WTC11 (cell line): ENCODE results near the gene ULK4. TPM values are rescaled to one million over a fixed set of nuclear protein-coding genes. Genes with fewer than 3 reads are reported as not detected.

ENCODE experiments used
- ATAC-seq: fragments of 200-7000 bp; cut with Tn5 transposase; 2 replicates; pipeline ENCODE4 v1.10.0; 2021; ENCODE audit warnings: mild to moderate bottlenecking, moderate library complexity
- CTCF ChIA-PET: fragments of 300-600 bp; sonication (Branson Sonifier 250); formaldehyde crosslinking; loops from one replicate; lab custom pipeline; 2021; ENCODE audit warnings: antibody characterized with exemption; lab: Charles Lee
- POLR2A ChIA-PET: fragments of 350-600 bp; sonication (Branson Sonifier 250); formaldehyde crosslinking; loops from one replicate; lab custom pipeline; 2021; ENCODE audit warnings: antibody characterized with exemption; lab: Charles Lee
- DNase-seq: peaks from one replicate; pipeline ENCODE4 v3.0.0; 2021; ENCODE audit warnings: low spot score
- H3K27ac Mint-ChIP-seq: 2 replicates; pipeline ENCODE4 v1.8.0; 2021; ENCODE audit warnings: mixed read lengths
- H3K27me3 Mint-ChIP-seq: 2 replicates; pipeline ENCODE4 v1.8.0; 2021; ENCODE audit warnings: low read depth, mild to moderate bottlenecking, moderate library complexity, mixed read lengths
- H3K36me3 Mint-ChIP-seq: 2 replicates; pipeline ENCODE4 v1.8.0; 2021; ENCODE audit warnings: mixed read lengths
- H3K4me1 Mint-ChIP-seq: 2 replicates; pipeline ENCODE4 v1.8.0; 2022; ENCODE audit warnings: mixed read lengths
- H3K4me3 Mint-ChIP-seq: 2 replicates; pipeline ENCODE4 v1.8.0; 2021; ENCODE audit warnings: mild to moderate bottlenecking, moderate library complexity, mixed read lengths
- H3K9me3 Mint-ChIP-seq: 2 replicates; pipeline ENCODE4 v1.8.0; 2021; ENCODE audit warnings: mixed read lengths
- ATF1 ChIP-seq: sonication (generic); formaldehyde crosslinking; IDR thresholded peaks from 2 replicates; pipeline ENCODE4 v1.8.1; 2023; ENCODE audit warnings: mild to moderate bottlenecking, moderate library complexity, missing genetic modification reagents
- CREB1 ChIP-seq: sonication (generic); formaldehyde crosslinking; IDR thresholded peaks from 2 replicates; pipeline ENCODE4 v1.8.0; 2023; ENCODE audit warnings: mild to moderate bottlenecking, missing genetic modification reagents
- CREM ChIP-seq: sonication (generic); formaldehyde crosslinking; IDR thresholded peaks from 2 replicates; pipeline ENCODE4 v1.8.1; 2022; ENCODE audit warnings: mild to moderate bottlenecking, missing genetic modification reagents, moderate library complexity
- GABPB1 ChIP-seq: sonication (generic); formaldehyde crosslinking; IDR thresholded peaks from 2 replicates; pipeline ENCODE4 v1.8.1; 2023; ENCODE audit warnings: mild to moderate bottlenecking, missing genetic modification reagents
- NFATC4 ChIP-seq: fragments of 250-450 bp; sonication (Bioruptor Pico); IDR thresholded peaks from 2 replicates; pipeline ENCODE4 v1.9.0; 2021; ENCODE audit warnings: mild to moderate bottlenecking
- NR1H2 ChIP-seq: sonication (generic); formaldehyde crosslinking; IDR thresholded peaks from 2 replicates; pipeline ENCODE4 v1.9.0; 2021; ENCODE audit warnings: mild to moderate bottlenecking, moderate library complexity, missing genetic modification reagents
- NR2C2 ChIP-seq: sonication (generic); formaldehyde crosslinking; IDR thresholded peaks from 2 replicates; pipeline ENCODE4 v1.8.0; 2022; ENCODE audit warnings: mild to moderate bottlenecking, missing genetic modification reagents
- RORB ChIP-seq: fragments of 250-450 bp; sonication (Bioruptor Pico); IDR thresholded peaks from 2 replicates; pipeline ENCODE4 v1.9.0; 2021; ENCODE audit warnings: mild to moderate bottlenecking
- ZNF219 ChIP-seq: sonication (generic); formaldehyde crosslinking; IDR thresholded peaks from 2 replicates; pipeline ENCODE4 v1.8.0; 2023; ENCODE audit warnings: missing genetic modification reagents, mild to moderate bottlenecking, borderline replicate concordance
- ZNF263 ChIP-seq: sonication (generic); formaldehyde crosslinking; IDR thresholded peaks from 2 replicates; pipeline ENCODE4 v1.8.1; 2022; ENCODE audit warnings: low read depth, mild to moderate bottlenecking, moderate library complexity, missing genetic modification reagents
- total RNA-seq: library from RNA; stranded (reverse); gene quantifications from 3 replicates; pipeline ENCODE4 v1.2.3, GENCODE V29; 2021
- TF ChIP-seq, protein P1 (sequence below): sonication (generic); formaldehyde crosslinking; conservative IDR thresholded peaks from 2 replicates; pipeline ENCODE4 v1.8.1; 2023; ENCODE audit warnings: mild to moderate bottlenecking, low read depth, missing genetic modification reagents, moderate library complexity
- TF ChIP-seq, protein P2 (sequence below): sonication (generic); formaldehyde crosslinking; IDR thresholded peaks from 2 replicates; pipeline ENCODE4 v1.8.1; 2023; ENCODE audit warnings: mild to moderate bottlenecking, missing genetic modification reagents
- TF ChIP-seq, protein P3 (sequence below): sonication (generic); formaldehyde crosslinking; IDR thresholded peaks from 2 replicates; pipeline ENCODE4 v1.8.0; 2023; ENCODE audit warnings: missing genetic modification reagents, mild to moderate bottlenecking, borderline replicate concordance
- TF ChIP-seq, protein P4 (sequence below): sonication (generic); formaldehyde crosslinking; IDR thresholded peaks from 2 replicates; pipeline ENCODE4 v1.8.0; 2023; ENCODE audit warnings: mild to moderate bottlenecking, missing genetic modification reagents
- TF ChIP-seq, protein P5 (sequence below): fragments of 250-450 bp; sonication (Bioruptor Pico); IDR thresholded peaks from 2 replicates; pipeline ENCODE4 v1.9.0; 2021; ENCODE audit warnings: mild to moderate bottlenecking

Gene ULK4
- total RNA-seq, 1 experiment from 2014 or later, result 9.2 TPM

DNA sequence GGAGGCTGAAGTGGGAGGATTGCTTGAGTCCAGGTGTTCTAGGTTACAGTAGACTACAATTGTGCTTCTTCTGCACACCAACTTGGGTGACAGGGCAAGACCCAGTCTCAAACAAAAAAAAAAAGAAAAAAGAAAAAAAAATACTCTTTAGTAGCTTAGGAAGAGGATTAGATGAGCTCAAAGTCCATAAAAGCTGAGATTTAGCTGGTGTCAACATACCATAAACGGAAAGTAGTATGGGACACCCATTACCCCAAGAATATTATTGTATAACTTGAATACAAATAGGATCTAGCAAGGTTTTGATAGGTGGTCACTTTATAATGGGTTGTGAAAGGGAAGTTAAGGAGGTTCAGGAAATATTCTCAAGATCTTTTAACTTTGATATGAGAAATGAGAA lies 38.0 kb upstream of the ULK4 start (continued):
- TF ChIP-seq, protein P1, sequence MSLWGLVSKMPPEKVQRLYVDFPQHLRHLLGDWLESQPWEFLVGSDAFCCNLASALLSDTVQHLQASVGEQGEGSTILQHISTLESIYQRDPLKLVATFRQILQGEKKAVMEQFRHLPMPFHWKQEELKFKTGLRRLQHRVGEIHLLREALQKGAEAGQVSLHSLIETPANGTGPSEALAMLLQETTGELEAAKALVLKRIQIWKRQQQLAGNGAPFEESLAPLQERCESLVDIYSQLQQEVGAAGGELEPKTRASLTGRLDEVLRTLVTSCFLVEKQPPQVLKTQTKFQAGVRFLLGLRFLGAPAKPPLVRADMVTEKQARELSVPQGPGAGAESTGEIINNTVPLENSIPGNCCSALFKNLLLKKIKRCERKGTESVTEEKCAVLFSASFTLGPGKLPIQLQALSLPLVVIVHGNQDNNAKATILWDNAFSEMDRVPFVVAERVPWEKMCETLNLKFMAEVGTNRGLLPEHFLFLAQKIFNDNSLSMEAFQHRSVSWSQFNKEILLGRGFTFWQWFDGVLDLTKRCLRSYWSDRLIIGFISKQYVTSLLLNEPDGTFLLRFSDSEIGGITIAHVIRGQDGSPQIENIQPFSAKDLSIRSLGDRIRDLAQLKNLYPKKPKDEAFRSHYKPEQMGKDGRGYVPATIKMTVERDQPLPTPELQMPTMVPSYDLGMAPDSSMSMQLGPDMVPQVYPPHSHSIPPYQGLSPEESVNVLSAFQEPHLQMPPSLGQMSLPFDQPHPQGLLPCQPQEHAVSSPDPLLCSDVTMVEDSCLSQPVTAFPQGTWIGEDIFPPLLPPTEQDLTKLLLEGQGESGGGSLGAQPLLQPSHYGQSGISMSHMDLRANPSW (CRISPR knock-in tag), result no peak
- TF ChIP-seq ZNF263 (CRISPR knock-in tag), result no peak

DNA sequence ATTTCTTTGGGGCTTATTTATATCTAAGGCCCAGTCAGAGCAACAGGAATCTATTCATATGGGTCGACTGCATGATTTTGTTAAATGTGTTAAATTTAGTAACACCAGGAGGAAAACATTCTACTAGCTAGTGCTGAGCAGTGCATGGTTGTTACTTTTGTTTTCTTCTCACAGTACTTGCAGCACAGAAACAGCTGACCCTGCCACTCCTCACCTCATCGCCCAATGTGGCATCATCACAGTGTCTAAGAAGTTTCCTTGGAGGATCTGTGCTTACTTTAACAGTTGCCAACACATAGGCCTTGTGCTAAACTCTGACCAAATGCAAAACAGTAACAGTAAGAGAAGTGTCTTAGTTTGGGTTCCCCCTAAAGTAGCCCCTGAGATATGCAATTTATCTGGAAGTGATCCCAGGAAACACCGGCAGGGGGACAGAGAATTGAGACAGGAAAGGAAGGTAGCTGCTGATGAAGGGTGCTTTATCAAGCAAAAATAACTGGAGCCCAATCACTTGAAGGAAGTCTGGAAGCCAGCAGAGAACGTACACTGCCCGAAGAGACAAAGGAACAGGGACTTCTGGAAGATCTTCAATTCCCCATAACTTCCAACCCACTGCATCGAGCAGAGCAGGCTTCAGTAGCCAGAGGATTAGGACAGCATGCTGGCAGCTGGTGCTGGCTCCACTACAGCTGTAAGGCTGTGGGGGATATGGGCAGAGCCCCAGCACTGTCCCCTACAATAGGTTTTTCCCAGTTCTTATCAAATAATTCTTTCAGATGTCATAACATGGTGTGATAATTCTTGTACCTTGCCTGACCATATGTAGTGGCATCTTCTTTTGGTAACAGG lies 36.0 kb upstream of the ULK4 start:
- POLR2A ChIA-PET, result no interaction called here
- Mint-ChIP-seq H3K36me3 (peaks cover 8% of the 10 kb centered on the region), H3K9me3 (peaks cover 16% of the 10 kb centered on the region)
- CTCF ChIA-PET, result interaction anchor here (0.5 to 2.0 kb wide), 28 partner anchors 11 to 730 kb away, joined by 3 to 46 read pairs (median 5); partner anchors contain the start of genes TRAK1 and ULK4
- peak; percentile 40 for DNase-seq
- ATAC-seq, result peak; percentile 90
- no peak for TF ChIP-seq NFATC4
- TF ChIP-seq, protein P2, sequence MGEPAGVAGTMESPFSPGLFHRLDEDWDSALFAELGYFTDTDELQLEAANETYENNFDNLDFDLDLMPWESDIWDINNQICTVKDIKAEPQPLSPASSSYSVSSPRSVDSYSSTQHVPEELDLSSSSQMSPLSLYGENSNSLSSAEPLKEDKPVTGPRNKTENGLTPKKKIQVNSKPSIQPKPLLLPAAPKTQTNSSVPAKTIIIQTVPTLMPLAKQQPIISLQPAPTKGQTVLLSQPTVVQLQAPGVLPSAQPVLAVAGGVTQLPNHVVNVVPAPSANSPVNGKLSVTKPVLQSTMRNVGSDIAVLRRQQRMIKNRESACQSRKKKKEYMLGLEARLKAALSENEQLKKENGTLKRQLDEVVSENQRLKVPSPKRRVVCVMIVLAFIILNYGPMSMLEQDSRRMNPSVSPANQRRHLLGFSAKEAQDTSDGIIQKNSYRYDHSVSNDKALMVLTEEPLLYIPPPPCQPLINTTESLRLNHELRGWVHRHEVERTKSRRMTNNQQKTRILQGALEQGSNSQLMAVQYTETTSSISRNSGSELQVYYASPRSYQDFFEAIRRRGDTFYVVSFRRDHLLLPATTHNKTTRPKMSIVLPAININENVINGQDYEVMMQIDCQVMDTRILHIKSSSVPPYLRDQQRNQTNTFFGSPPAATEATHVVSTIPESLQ (CRISPR knock-in tag), result no peak
- TF ChIP-seq NR1H2 (CRISPR knock-in tag), result no peak
- TF ChIP-seq GABPB1, result no peak
- TF ChIP-seq, protein P3, sequence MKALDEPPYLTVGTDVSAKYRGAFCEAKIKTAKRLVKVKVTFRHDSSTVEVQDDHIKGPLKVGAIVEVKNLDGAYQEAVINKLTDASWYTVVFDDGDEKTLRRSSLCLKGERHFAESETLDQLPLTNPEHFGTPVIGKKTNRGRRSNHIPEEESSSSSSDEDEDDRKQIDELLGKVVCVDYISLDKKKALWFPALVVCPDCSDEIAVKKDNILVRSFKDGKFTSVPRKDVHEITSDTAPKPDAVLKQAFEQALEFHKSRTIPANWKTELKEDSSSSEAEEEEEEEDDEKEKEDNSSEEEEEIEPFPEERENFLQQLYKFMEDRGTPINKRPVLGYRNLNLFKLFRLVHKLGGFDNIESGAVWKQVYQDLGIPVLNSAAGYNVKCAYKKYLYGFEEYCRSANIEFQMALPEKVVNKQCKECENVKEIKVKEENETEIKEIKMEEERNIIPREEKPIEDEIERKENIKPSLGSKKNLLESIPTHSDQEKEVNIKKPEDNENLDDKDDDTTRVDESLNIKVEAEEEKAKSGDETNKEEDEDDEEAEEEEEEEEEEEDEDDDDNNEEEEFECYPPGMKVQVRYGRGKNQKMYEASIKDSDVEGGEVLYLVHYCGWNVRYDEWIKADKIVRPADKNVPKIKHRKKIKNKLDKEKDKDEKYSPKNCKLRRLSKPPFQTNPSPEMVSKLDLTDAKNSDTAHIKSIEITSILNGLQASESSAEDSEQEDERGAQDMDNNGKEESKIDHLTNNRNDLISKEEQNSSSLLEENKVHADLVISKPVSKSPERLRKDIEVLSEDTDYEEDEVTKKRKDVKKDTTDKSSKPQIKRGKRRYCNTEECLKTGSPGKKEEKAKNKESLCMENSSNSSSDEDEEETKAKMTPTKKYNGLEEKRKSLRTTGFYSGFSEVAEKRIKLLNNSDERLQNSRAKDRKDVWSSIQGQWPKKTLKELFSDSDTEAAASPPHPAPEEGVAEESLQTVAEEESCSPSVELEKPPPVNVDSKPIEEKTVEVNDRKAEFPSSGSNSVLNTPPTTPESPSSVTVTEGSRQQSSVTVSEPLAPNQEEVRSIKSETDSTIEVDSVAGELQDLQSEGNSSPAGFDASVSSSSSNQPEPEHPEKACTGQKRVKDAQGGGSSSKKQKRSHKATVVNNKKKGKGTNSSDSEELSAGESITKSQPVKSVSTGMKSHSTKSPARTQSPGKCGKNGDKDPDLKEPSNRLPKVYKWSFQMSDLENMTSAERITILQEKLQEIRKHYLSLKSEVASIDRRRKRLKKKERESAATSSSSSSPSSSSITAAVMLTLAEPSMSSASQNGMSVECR, result no peak
- no peak for TF ChIP-seq CREM
- TF ChIP-seq RORB, result no peak
- TF ChIP-seq, protein P4, sequence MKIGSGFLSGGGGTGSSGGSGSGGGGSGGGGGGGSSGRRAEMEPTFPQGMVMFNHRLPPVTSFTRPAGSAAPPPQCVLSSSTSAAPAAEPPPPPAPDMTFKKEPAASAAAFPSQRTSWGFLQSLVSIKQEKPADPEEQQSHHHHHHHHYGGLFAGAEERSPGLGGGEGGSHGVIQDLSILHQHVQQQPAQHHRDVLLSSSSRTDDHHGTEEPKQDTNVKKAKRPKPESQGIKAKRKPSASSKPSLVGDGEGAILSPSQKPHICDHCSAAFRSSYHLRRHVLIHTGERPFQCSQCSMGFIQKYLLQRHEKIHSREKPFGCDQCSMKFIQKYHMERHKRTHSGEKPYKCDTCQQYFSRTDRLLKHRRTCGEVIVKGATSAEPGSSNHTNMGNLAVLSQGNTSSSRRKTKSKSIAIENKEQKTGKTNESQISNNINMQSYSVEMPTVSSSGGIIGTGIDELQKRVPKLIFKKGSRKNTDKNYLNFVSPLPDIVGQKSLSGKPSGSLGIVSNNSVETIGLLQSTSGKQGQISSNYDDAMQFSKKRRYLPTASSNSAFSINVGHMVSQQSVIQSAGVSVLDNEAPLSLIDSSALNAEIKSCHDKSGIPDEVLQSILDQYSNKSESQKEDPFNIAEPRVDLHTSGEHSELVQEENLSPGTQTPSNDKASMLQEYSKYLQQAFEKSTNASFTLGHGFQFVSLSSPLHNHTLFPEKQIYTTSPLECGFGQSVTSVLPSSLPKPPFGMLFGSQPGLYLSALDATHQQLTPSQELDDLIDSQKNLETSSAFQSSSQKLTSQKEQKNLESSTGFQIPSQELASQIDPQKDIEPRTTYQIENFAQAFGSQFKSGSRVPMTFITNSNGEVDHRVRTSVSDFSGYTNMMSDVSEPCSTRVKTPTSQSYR (CRISPR knock-in tag), result no peak
- TF ChIP-seq, all 79 proteins: peak for 0
- Mint-ChIP-seq H3K4me3 (no peak overlapping the region), H3K27me3 (peaks cover 2% of the 10 kb centered on the region; the same call in 1 of the 2 replicates), H3K27ac (no peak overlapping the region), H3K4me1 (peaks cover 5% of the 10 kb centered on the region)

DNA sequence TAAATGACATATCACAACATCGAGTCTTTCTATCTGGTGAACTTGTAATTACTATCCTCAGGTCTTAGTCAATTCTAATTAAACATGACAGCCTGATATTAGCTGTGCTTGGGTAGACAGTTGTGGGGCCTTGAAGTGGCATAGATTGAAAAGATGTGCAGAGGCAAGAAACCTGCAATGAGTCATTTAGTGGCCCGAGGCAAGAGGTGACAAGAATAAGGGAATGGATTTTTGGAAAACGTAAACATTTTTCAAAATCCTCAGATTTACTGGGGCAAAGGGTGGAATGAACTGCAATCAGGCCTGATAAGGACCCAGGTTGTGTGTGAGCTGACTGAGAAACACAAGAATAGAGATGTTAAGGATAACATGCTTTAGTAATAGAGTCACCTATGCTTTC lies 29.5 kb upstream of the ULK4 start:
- no peaks in the 10 kb centered on the region for H3K9me3 Mint-ChIP-seq
- CTCF ChIA-PET, result no interaction called here
- TF ChIP-seq ZNF219, result no peak
- TF ChIP-seq, protein P5, sequence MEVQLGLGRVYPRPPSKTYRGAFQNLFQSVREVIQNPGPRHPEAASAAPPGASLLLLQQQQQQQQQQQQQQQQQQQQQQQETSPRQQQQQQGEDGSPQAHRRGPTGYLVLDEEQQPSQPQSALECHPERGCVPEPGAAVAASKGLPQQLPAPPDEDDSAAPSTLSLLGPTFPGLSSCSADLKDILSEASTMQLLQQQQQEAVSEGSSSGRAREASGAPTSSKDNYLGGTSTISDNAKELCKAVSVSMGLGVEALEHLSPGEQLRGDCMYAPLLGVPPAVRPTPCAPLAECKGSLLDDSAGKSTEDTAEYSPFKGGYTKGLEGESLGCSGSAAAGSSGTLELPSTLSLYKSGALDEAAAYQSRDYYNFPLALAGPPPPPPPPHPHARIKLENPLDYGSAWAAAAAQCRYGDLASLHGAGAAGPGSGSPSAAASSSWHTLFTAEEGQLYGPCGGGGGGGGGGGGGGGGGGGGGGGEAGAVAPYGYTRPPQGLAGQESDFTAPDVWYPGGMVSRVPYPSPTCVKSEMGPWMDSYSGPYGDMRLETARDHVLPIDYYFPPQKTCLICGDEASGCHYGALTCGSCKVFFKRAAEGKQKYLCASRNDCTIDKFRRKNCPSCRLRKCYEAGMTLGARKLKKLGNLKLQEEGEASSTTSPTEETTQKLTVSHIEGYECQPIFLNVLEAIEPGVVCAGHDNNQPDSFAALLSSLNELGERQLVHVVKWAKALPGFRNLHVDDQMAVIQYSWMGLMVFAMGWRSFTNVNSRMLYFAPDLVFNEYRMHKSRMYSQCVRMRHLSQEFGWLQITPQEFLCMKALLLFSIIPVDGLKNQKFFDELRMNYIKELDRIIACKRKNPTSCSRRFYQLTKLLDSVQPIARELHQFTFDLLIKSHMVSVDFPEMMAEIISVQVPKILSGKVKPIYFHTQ (CRISPR knock-in tag), result no peak
- TF ChIP-seq, protein P2 (CRISPR knock-in tag), result no peak
- TF ChIP-seq NR2C2 (CRISPR knock-in tag), result no peak
- TF ChIP-seq ATF1 (CRISPR knock-in tag), result no peak
- no peak for TF ChIP-seq CREB1 (CRISPR knock-in tag)
- TF ChIP-seq, all 79 proteins: peak for 0
- Mint-ChIP-seq H3K27ac (no peak overlapping the region), H3K27me3 (no peaks in the 10 kb centered on the region), H3K36me3 (no peaks in the 10 kb centered on the region), H3K4me3 (no peak overlapping the region), H3K4me1 (no peaks in the 10 kb centered on the region)
- no peak for ATAC-seq
- POLR2A ChIA-PET, result no interaction called here
- no peak for DNase-seq
